ENCODE data around the gene TBC1D24.

The TBC1D24 gene

DNA sequence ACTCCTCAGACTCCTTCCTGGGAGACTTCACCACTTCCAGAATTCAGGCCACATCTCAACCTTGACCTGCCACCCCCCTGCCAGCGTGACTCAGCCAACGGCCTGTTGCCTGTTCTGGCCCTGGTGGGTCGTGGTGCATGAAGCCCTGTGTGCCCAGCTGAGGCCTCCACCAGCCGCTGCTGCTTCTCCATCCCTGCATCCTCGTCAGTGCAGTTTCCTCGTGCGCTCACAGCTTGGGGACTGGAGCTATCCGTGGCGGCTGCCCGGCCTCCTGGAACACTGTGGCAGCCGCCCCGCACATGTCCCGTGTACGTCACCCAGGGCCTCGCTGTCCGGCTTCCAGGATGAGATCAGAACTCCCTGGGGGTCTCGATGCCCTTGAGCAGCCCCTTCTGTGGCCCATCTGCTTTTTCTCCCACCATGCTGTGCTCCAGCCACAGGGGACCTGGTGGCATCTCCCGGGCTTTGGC is 23.0 kb upstream of the TBC1D24 start:
- no peak overlapping the region for H3K4me3 ChIP-seq (ENCODE audit: low read length)
- H3K9me3 ChIP-seq (replicated peaks; ENCODE audit: low read length) = no peaks in the 10 kb centered on the region
- H3K4me2 ChIP-seq (ENCODE audit: low read length) = no peak overlapping the region
- H3K27me3 ChIP-seq (ENCODE audit: control insufficient read depth, insufficient read depth, low read length) = no peaks in the 10 kb centered on the region
- H3K9ac ChIP-seq (ENCODE audit: low read depth, low read length) = no peak overlapping the region
- H3K4me1 ChIP-seq (ENCODE audit: control insufficient read depth, insufficient read depth, low read length) = peaks cover 4% of the 10 kb centered on the region
- peaks cover 55% of the 10 kb centered on the region for H3K36me3 ChIP-seq (ENCODE audit: insufficient read depth, low read length)

DNA sequence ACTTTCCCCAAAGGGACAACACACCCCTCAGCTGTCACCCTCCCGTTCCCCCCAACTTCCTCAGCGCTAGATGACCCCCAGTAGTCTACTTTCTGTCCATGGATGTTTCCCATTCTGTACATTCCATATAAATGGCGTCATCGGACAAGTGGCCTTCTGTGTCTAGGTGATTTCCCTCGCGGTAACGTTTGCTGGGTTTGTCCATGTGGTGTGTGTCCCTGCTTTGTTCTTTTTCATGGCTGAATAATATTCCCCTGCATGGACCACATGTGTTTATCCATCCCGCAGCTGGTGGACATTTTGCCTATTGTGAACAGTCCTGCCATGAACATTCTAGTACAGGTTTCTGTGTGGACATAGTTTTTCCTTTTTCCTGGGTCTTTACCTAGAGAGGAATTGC is 22.3 kb upstream of the TBC1D24 start:
- H3K36me3 ChIP-seq (ENCODE audit: insufficient read depth, low read length) = peaks cover 58% of the 10 kb centered on the region
- peaks cover 3% of the 10 kb centered on the region for H3K4me1 ChIP-seq (ENCODE audit: control insufficient read depth, insufficient read depth, low read length)
- no peak overlapping the region for H3K4me3 ChIP-seq (ENCODE audit: low read length)

DNA sequence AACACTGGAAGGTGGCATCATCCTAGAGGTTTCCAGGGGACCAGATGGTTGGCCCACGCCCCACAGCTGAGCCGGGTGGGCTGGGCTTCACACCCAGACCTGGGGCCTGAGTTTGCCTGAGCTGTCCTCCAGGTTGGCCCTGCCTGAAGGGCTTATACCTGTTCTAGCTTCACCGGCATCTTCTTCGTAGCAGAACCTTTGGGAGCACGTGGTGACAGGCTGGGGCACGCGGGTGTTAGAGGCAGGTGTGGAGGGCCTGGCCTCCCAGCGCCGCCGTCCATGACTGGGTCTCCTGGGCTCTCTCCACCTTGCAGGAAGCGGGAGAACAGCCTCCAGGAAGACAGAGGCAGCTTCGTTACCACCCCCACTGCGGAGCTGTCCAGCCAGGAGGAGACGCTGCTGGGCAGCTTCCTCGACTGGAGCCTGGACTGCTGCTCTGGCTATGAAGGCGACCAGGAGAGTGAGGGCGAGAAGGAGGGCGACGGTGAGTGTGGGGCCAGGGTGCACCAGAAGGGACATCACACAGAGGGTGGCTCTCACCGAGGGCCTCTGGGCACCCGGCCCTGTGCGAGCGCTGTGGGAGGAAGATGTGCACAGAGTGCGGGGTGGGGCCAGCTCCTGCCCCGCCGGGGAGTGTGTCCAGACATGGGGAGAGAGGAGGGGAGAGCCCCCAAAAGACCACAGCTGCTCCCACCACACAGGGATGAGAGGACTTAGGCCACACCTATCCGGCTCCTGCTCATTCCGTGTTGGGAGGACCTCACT is 19.7 kb upstream of the TBC1D24 start:
- peaks cover 47% of the 10 kb centered on the region for H3K36me3 ChIP-seq (ENCODE audit: insufficient read depth, low read length)
- H3K27me3 ChIP-seq (ENCODE audit: control insufficient read depth, insufficient read depth, low read length) = no peaks in the 10 kb centered on the region
- H3K4me1 ChIP-seq (ENCODE audit: control insufficient read depth, insufficient read depth, low read length) = peaks cover 6% of the 10 kb centered on the region
- no peaks in the 10 kb centered on the region for H3K9me3 ChIP-seq (replicated peaks; ENCODE audit: low read length)
- H3K4me3 ChIP-seq (ENCODE audit: low read length) = no peak overlapping the region
- no peak overlapping the region for H3K9ac ChIP-seq (ENCODE audit: low read depth, low read length)
- H3K4me2 ChIP-seq (ENCODE audit: low read length) = no peak overlapping the region

More for the DNA sequence above, 22.3 kb upstream of the TBC1D24 start:
- Histone ChIP-seq H3K27me3 (ENCODE audit: control insufficient read depth, insufficient read depth, low read length) (no peaks in the 10 kb centered on the region), H3K9ac (ENCODE audit: low read depth, low read length) (no peak overlapping the region), H3K4me2 (ENCODE audit: low read length) (no peak overlapping the region), H3K9me3 (replicated peaks; ENCODE audit: low read length) (no peaks in the 10 kb centered on the region)

DNA sequence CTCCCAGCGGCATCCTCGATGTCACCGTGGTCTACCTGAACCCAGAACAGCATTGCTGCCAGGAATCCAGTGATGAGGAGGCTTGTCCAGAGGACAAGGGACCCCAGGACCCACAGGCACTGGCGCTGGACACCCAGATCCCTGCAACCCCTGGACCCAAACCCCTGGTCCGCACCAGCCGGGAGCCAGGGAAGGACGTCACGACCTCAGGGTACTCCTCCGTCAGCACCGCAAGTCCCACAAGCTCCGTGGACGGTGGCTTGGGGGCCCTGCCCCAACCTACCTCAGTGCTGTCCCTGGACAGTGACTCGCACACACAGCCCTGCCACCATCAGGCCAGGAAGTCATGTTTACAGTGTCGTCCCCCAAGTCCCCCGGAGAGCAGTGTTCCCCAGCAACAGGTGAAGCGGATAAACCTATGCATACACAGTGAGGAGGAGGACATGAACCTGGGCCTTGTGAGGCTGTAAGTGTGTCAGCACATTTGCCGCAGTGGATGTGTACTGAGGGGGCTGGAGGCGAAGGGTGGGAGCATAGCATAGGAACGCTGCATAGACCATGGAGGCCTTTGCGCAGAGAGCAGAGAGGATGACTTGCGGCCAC is 18.3 kb upstream of the TBC1D24 start:
- Histone ChIP-seq H3K36me3 (ENCODE audit: insufficient read depth, low read length) (peaks cover 39% of the 10 kb centered on the region), H3K27me3 (ENCODE audit: control insufficient read depth, insufficient read depth, low read length) (no peaks in the 10 kb centered on the region), H3K4me2 (ENCODE audit: low read length) (no peak overlapping the region), H3K4me1 (ENCODE audit: control insufficient read depth, insufficient read depth, low read length) (peaks cover 14% of the 10 kb centered on the region), H3K4me3 (ENCODE audit: low read length) (no peak overlapping the region), H3K9me3 (replicated peaks; ENCODE audit: low read length) (no peaks in the 10 kb centered on the region), H3K9ac (ENCODE audit: low read depth, low read length) (no peak overlapping the region)

DNA sequence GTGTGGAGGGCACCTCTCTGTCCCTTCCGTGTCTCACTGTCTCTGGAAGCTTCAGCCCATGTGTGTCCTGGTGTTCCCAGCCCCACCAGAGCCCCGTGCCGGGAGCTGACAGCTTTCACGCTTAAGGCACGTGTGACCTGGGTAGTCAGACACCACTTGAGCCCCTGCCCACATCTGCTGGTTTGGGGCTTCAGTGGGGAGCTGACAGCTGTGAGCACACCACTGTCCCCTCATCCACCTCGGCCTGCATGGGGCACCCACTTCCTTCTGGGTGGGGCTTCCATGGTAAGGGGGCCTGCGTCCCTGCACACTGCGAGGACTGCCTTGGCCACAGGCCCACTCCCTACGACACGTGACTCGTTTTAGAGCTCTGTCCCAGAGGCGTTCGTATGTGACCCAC is 17.7 kb upstream of the TBC1D24 start:
- no peak overlapping the region for H3K4me3 ChIP-seq (ENCODE audit: low read length)
- H3K9me3 ChIP-seq (replicated peaks; ENCODE audit: low read length) = no peaks in the 10 kb centered on the region
- H3K4me2 ChIP-seq (ENCODE audit: low read length) = no peak overlapping the region
- no peaks in the 10 kb centered on the region for H3K27me3 ChIP-seq (ENCODE audit: control insufficient read depth, insufficient read depth, low read length)
- H3K36me3 ChIP-seq (ENCODE audit: insufficient read depth, low read length) = peaks cover 36% of the 10 kb centered on the region
- no peak overlapping the region for H3K9ac ChIP-seq (ENCODE audit: low read depth, low read length)
- peaks cover 14% of the 10 kb centered on the region for H3K4me1 ChIP-seq (ENCODE audit: control insufficient read depth, insufficient read depth, low read length)

DNA sequence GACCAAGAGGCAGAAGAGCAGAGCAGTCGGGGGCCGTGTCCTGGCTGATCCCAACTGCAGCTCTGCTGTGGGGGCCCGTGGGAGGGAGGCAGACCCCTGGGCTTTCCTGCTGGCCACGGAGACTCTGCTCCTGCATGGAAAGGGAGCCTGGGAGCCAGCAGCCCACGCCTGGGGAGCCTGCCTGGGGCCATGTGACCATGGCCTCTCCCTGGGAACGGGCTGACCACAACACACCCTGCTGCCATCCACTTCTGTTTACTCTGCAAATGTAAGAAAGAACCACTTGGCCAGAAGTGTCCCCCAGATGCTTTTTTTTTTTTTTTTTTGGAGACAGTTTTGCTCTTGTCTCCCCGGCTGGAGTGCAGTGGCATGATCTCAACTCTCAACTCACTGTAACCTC is 17.0 kb upstream of the TBC1D24 start:
- H3K27me3 ChIP-seq (ENCODE audit: control insufficient read depth, insufficient read depth, low read length) = no peaks in the 10 kb centered on the region
- H3K9me3 ChIP-seq (replicated peaks; ENCODE audit: low read length) = no peaks in the 10 kb centered on the region
- no peak overlapping the region for H3K9ac ChIP-seq (ENCODE audit: low read depth, low read length)
- peaks cover 30% of the 10 kb centered on the region for H3K36me3 ChIP-seq (ENCODE audit: insufficient read depth, low read length)
- H3K4me3 ChIP-seq (ENCODE audit: low read length) = no peak overlapping the region
- peaks cover 14% of the 10 kb centered on the region for H3K4me1 ChIP-seq (ENCODE audit: control insufficient read depth, insufficient read depth, low read length)
- H3K4me2 ChIP-seq (ENCODE audit: low read length) = no peak overlapping the region

DNA sequence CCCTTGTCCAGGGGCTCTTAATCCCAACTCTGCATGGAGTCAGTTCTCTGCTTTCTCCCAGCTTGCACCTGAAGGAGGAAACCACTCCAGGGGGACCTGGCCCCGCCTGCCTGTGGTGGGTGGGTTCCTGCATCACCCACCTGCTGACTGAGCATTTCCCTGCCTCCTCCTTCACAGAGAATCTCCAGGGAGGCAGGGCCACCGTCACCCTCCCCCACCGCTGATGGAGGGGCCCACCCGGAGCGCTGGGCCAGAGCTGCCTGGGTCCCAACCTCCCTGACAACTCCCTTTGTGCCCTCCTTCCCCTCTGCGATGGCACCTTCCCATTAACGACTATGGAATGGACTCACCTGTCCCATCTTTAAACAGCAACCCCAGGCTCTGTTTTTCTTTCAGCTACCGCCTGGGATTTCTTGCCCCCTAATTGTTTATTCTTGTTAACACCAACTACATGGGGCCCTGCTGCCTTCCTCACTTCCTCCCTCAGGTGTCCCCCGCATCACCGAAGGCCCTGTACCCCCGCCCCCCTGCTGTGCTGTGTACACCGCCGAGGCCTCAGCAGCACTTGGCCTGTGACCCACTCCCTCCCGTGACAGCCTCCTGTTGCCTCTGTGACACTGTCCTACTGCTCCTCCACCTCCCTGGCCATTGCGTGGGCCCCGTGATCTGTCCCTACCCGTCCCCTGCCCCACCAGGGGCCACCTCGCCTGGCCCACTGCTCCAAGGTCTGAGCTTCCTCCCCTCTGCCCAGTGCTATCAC is 15.9 kb upstream of the TBC1D24 start:
- H3K4me3 ChIP-seq (ENCODE audit: low read length) = peak overlapping the region; percentile 72
- H3K4me2 ChIP-seq (ENCODE audit: low read length) = peak overlapping the region; percentile 89
- no peaks in the 10 kb centered on the region for H3K9me3 ChIP-seq (replicated peaks; ENCODE audit: low read length)
- H3K27me3 ChIP-seq (ENCODE audit: control insufficient read depth, insufficient read depth, low read length) = no peaks in the 10 kb centered on the region
- peaks cover 14% of the 10 kb centered on the region for H3K4me1 ChIP-seq (ENCODE audit: control insufficient read depth, insufficient read depth, low read length)
- peaks cover 20% of the 10 kb centered on the region for H3K36me3 ChIP-seq (ENCODE audit: insufficient read depth, low read length)
- H3K9ac ChIP-seq (ENCODE audit: low read depth, low read length) = peak overlapping the region; percentile 72

DNA sequence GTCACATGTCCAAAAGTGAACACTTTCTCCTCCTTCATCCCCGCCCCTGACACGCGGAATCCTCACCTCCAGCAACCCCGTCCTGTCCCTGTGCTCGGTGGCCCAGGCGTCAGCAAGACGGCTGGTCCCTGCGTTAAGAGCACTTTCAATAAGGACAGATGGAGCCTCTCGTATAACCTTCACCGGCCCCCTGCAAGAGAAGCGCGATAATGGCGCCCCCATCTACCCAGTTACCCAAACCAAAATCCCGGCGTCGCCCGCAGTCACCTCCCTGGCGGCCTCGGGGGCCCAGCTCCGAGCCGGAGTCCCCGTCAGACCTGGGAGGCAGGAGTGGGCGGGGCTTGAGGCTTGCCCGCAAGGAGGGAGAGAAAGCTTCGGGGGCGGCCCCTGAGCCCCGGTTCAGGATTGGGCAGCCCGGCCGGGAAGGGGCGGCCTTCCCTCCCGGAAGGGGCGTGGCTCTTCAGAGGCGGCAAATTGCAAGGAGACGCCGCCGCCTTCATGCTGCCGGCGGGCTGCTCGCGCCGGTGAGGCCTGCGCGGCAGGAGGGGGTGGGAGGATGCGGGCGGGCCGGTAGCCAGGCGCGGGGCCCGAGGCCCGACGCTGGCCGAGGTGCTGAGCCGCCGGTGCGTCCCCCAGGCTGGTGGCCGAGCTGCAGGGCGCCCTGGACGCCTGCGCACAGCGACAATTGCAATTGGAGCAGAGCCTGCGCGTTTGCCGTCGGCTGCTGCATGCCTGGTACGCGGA is 15.1 kb upstream of the TBC1D24 start, which contains the start of gene TEDC2:
TEDC2 (plus strand) TSS at position 463 of the 744 bp plus-strand sequence; CDS start at position 499, 36 bp downstream.
- Histone ChIP-seq H3K27me3 (ENCODE audit: control insufficient read depth, insufficient read depth, low read length) (no peaks in the 10 kb centered on the region), H3K4me1 (ENCODE audit: control insufficient read depth, insufficient read depth, low read length) (peaks cover 14% of the 10 kb centered on the region), H3K36me3 (ENCODE audit: insufficient read depth, low read length) (peaks cover 20% of the 10 kb centered on the region), H3K9me3 (replicated peaks; ENCODE audit: low read length) (no peaks in the 10 kb centered on the region), H3K4me2 (ENCODE audit: low read length) (peak within 1 kb of the TSS; percentile 89), H3K4me3 (ENCODE audit: low read length) (peak within 1 kb of the TSS; percentile 72), H3K9ac (ENCODE audit: low read depth, low read length) (peak within 1 kb of the TSS; percentile 72)

DNA sequence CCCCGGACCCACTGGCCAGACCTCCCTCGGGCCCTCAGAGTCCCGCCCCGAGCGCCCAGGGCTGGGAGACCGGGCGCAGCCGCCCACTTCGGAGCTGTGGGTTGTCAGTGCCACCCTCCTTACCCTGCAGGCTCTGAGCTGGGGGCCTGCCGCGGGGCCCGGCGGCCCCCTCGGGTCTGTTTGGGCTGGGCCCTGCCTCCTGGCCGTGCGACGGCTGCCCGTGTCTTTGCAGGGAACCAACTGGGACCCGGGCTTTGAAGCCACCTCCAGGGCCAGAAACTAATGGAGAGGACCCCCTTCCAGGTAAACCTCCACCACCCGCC is 14.6 kb upstream of the TBC1D24 start:
- H3K4me3 ChIP-seq (ENCODE audit: low read length) = peak overlapping the region; percentile 72
- H3K9ac ChIP-seq (ENCODE audit: low read depth, low read length) = peak overlapping the region; percentile 72
- H3K27me3 ChIP-seq (ENCODE audit: control insufficient read depth, insufficient read depth, low read length) = no peaks in the 10 kb centered on the region
- peaks cover 14% of the 10 kb centered on the region for H3K4me1 ChIP-seq (ENCODE audit: control insufficient read depth, insufficient read depth, low read length)
- H3K4me2 ChIP-seq (ENCODE audit: low read length) = peak overlapping the region; percentile 89
- peaks cover 20% of the 10 kb centered on the region for H3K36me3 ChIP-seq (ENCODE audit: insufficient read depth, low read length)
- no peaks in the 10 kb centered on the region for H3K9me3 ChIP-seq (replicated peaks; ENCODE audit: low read length)

DNA sequence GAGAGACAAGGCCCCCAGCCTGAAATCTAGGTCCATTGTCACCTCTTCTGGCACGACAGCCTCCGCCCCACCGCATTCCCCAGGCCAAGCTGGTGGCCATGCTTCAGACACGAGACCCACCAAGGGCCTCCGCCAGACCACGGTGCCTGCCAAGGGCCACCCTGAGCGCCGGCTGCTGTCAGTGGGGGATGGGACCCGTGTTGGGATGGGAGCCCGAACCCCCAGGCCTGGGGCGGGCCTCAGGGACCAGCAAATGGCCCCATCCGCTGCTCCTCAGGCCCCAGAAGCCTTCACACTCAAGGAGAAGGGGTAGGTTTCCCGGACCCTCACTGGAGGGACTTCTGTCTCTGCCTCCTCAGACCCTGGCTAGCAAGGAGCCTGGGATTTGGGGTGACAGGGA is 14.0 kb upstream of the TBC1D24 start:
- no peaks in the 10 kb centered on the region for H3K9me3 ChIP-seq (replicated peaks; ENCODE audit: low read length)
- H3K9ac ChIP-seq (ENCODE audit: low read depth, low read length) = peak overlapping the region; percentile 72
- peak overlapping the region; percentile 72 for H3K4me3 ChIP-seq (ENCODE audit: low read length)

More for the DNA sequence above, 14.0 kb upstream of the TBC1D24 start:
- Histone ChIP-seq H3K4me2 (ENCODE audit: low read length) (peak overlapping the region; percentile 89), H3K27me3 (ENCODE audit: control insufficient read depth, insufficient read depth, low read length) (no peaks in the 10 kb centered on the region), H3K4me1 (ENCODE audit: control insufficient read depth, insufficient read depth, low read length) (peaks cover 14% of the 10 kb centered on the region), H3K36me3 (ENCODE audit: insufficient read depth, low read length) (peaks cover 16% of the 10 kb centered on the region)

All from skeletal muscle satellite cell (primary cell).